HCT116 (cell line): ENCODE results near the gene FAM32A. TPM values are rescaled to one million over a fixed set of nuclear protein-coding genes. Genes with fewer than 3 reads are reported as not detected.

Experiments
- ATAC-seq: fragments of 200-7000 bp; cut with Tn5 transposase; 2 replicates; pipeline ENCODE4 v1.9.1; 2020; ENCODE audit warnings: mild to moderate bottlenecking, moderate library complexity
- BruUV-seq: library from RNA; stranded (reverse); fragments of 400-500 nt; replicated peaks from 2 replicates; lab custom pipeline; 2021; lab: Mats Ljungman, UMichigan
- CTCF ChIA-PET: fragments of 300-600 bp; sonication (Branson Sonifier 250); formaldehyde crosslinking; loops from one replicate; lab custom pipeline; 2021; ENCODE audit warnings: antibody characterized with exemption; lab: Charles Lee
- POLR2A ChIA-PET: fragments of 300-600, 350-600 bp; sonication (Branson Sonifier 250); formaldehyde crosslinking; loops from one replicate; lab custom pipeline; 2021; ENCODE audit warnings: antibody characterized with exemption; lab: Charles Lee
- RAD21 ChIA-PET, 2 experiments: fragments of 300-600 bp; sonication (Branson Sonifier 250); formaldehyde crosslinking; loops; one replicate each; lab custom pipeline; 2023; ENCODE audit warnings: low total read pairs in 2 of 2; ENCODE audit not compliant: uncharacterized antibody in 2 of 2, unreplicated experiment in 2 of 2, low non-redundant PET in 1 of 2; lab: Charles Lee
- DNase-seq: peaks from one replicate; pipeline ENCODE4 v3.0.0-alpha.2; 2010; ENCODE audit warnings: low read depth, low spot score
- H2AFZ ChIP-seq: fragments of 200-600 bp; shearing (Covaris generic), sonication (generic); 2 replicates; pipeline ENCODE4 v1.6.1; 2017; ENCODE audit warnings: low read depth, mixed run types, mixed read lengths, antibody characterized with exemption, low read length; ENCODE audit not compliant: poor library complexity, severe bottlenecking
- H3K27ac ChIP-seq: 2 replicates; pipeline ENCODE4 v1.5.1; 2012; ENCODE audit warnings: low read depth, low read length
- H3K27me3 ChIP-seq: fragments of 200-600 bp; sonication (generic); 2 replicates; pipeline ENCODE4 v1.6.1; 2016; ENCODE audit warnings: mixed run types, low read length, mixed read lengths; ENCODE audit not compliant: insufficient read depth
- H3K36me3 ChIP-seq, 2 experiments: fragments of 200-500 bp in 1 of 2; fragments of 200-600 bp in 1 of 2; sonication (Bioruptor generic) in 1 of 2; sonication (generic) in 1 of 2; 2 replicates each; pipeline versions ENCODE4 v1.5.1 to v1.6.1; 2014 to 2016; ENCODE audit warnings: low read length in 2 of 2, inconsistent platforms in 1 of 2, mixed read lengths in 1 of 2, mixed run types in 1 of 2; ENCODE audit not compliant: insufficient read depth in 2 of 2, control insufficient read depth in 1 of 2
- H3K4me1 ChIP-seq, 2 experiments: fragments of 200-600 bp in 1 of 2; sonication (generic) in 1 of 2; 2 replicates each; pipeline versions ENCODE4 v1.5.1 to v1.6.1; 2012 to 2017; ENCODE audit warnings: low read length in 2 of 2, inconsistent platforms in 1 of 2, mild to moderate bottlenecking in 1 of 2, mixed read lengths in 1 of 2, mixed run types in 1 of 2, moderate library complexity in 1 of 2; ENCODE audit not compliant: insufficient read depth in 2 of 2, control insufficient read depth in 1 of 2
- H3K4me2 ChIP-seq: fragments of 200-600 bp; sonication (generic); 2 replicates; pipeline ENCODE4 v1.6.1; 2017; ENCODE audit warnings: mixed run types, low read length, mixed read lengths
- H3K4me3 ChIP-seq, 2 experiments: fragments of 200-600 bp in 1 of 2; sonication (generic) in 1 of 2; replicated peaks in 1 of 2; 2 replicates each; pipeline ENCODE4 v1.5.1; 2011 to 2016; ENCODE audit warnings: low read length in 2 of 2, control low read depth in 1 of 2, low read depth in 1 of 2, mild to moderate bottlenecking in 1 of 2, mixed read lengths in 1 of 2, mixed run types in 1 of 2
- H3K79me2 ChIP-seq: fragments of 200-600 bp; sonication (generic); 2 replicates; pipeline ENCODE4 v1.6.1; 2017; ENCODE audit warnings: mild to moderate bottlenecking, mixed run types, low read length, moderate library complexity, mixed read lengths; ENCODE audit not compliant: insufficient read depth
- H3K9ac ChIP-seq: fragments of 200-600 bp; sonication (generic); 2 replicates; pipeline ENCODE4 v1.6.1; 2016; ENCODE audit warnings: low read length, mixed read lengths
- H3K9me2 ChIP-seq: fragments of 200-600 bp; sonication (generic), shearing (Covaris generic); 2 replicates; pipeline ENCODE4 v1.6.1; 2017; ENCODE audit warnings: mixed run types, mild to moderate bottlenecking, moderate library complexity; ENCODE audit not compliant: insufficient read depth
- H3K9me3 ChIP-seq, 2 experiments: fragments of 200-500 bp in 1 of 2; fragments of 200-600 bp in 1 of 2; sonication (Bioruptor generic) in 1 of 2; sonication (generic) in 1 of 2; 2 replicates each; pipeline ENCODE4 v1.6.1; 2014 to 2017; ENCODE audit warnings: low read length in 2 of 2, mixed read lengths in 2 of 2, inconsistent platforms in 1 of 2, low read depth in 1 of 2, mild to moderate bottlenecking in 1 of 2, mixed run types in 1 of 2, moderate library complexity in 1 of 2; ENCODE audit not compliant: control insufficient read depth in 1 of 2, insufficient read depth in 1 of 2
- H4K20me1 ChIP-seq: fragments of 200-600 bp; sonication (generic), shearing (Covaris generic); 2 replicates; pipeline ENCODE4 v1.6.1; 2017; ENCODE audit warnings: mixed run types, mild to moderate bottlenecking, moderate library complexity; ENCODE audit not compliant: insufficient read depth
- ATF3 ChIP-seq: IDR thresholded peaks from 2 replicates; pipeline ENCODE4 v1.6.1; 2012
- CBX3 ChIP-seq: IDR thresholded peaks from 2 replicates; pipeline ENCODE4 v1.6.1; 2012; ENCODE audit warnings: low read depth
- CEBPB ChIP-seq: IDR thresholded peaks from 2 replicates; pipeline ENCODE4 v1.6.1; 2012; ENCODE audit warnings: low read depth
- EGR1 ChIP-seq: IDR thresholded peaks from 2 replicates; pipeline ENCODE4 v1.6.1; 2012; ENCODE audit warnings: low read depth
- ELF1 ChIP-seq: IDR thresholded peaks from 2 replicates; pipeline ENCODE4 v1.6.1; 2012; ENCODE audit warnings: low read depth, borderline replicate concordance
- FOSL1 ChIP-seq: IDR thresholded peaks from 2 replicates; pipeline ENCODE4 v1.6.1; 2012; ENCODE audit warnings: low read depth
- JUND ChIP-seq: IDR thresholded peaks from 2 replicates; pipeline ENCODE4 v1.6.1; 2012
- MAX ChIP-seq: IDR thresholded peaks from 2 replicates; pipeline ENCODE4 v1.6.1; 2012
- POLR2AphosphoS5 ChIP-seq: IDR thresholded peaks from 2 replicates; pipeline ENCODE4 v1.6.1; 2011; ENCODE audit warnings: mild to moderate bottlenecking, low read depth, low read length, moderate library complexity
- RAD21 ChIP-seq: IDR thresholded peaks from 2 replicates; pipeline ENCODE4 v1.6.1; 2012; ENCODE audit warnings: low read depth, mild to moderate bottlenecking
- REST ChIP-seq: IDR thresholded peaks from 2 replicates; pipeline ENCODE4 v1.6.1; 2012; ENCODE audit warnings: low read depth
- SIN3A ChIP-seq: IDR thresholded peaks from 2 replicates; pipeline ENCODE4 v1.6.1; 2012; ENCODE audit warnings: low read depth
- SP1 ChIP-seq: IDR thresholded peaks from 2 replicates; pipeline ENCODE4 v1.6.1; 2012; ENCODE audit warnings: low read depth
- SRF ChIP-seq: IDR thresholded peaks from 2 replicates; pipeline ENCODE4 v1.6.1; 2012; ENCODE audit warnings: low read depth
- TCF7L2 ChIP-seq: IDR thresholded peaks from 2 replicates; pipeline ENCODE4 v1.7.0; 2011; ENCODE audit warnings: borderline replicate concordance, inconsistent platforms; ENCODE audit not compliant: insufficient read depth, insufficient read length; ENCODE audit errors: extremely low read depth
- YY1 ChIP-seq: IDR thresholded peaks from 2 replicates; pipeline ENCODE4 v1.6.1; 2011; ENCODE audit warnings: low read length, low read depth, moderate library complexity, mild to moderate bottlenecking; ENCODE audit not compliant: insufficient replicate concordance; ENCODE audit errors: extremely low read depth
- ZBTB33 ChIP-seq: IDR thresholded peaks from 2 replicates; pipeline ENCODE4 v1.6.1; 2011; ENCODE audit warnings: mild to moderate bottlenecking, low read length, moderate library complexity; ENCODE audit not compliant: insufficient replicate concordance; ENCODE audit errors: extremely low read depth
- ZNF274 ChIP-seq: fragments of 200-500 bp; sonication (Bioruptor generic); IDR thresholded peaks from 2 replicates; pipeline ENCODE4 v1.6.1; 2014; ENCODE audit warnings: mild to moderate bottlenecking, low read depth, low read length, inconsistent platforms
- intact Hi-C: fragments of 100-400 bp; cut with micrococcal nuclease; formaldehyde crosslinking; loops from 2 replicates; pipeline ENCODE4 v1.10.0; 2022
- total RNA-seq: library from RNA; stranded (reverse); gene quantifications from one replicate; pipeline ENCODE4 v1.2.1, GENCODE V29; 2021; ENCODE audit not compliant: unreplicated experiment
- TF ChIP-seq, protein P1 (sequence below), 3 experiments: fragments of 200-600 bp in 1 of 3; sonication (generic) in 1 of 3; IDR thresholded peaks in 2 of 3; conservative IDR thresholded peaks in 1 of 3; 2 replicates each; pipeline ENCODE4 v1.5.1; 2012 to 2017; ENCODE audit warnings: low read depth in 2 of 3, low read length in 2 of 3, antibody characterized with exemption in 1 of 3, borderline replicate concordance in 1 of 3, control low read depth in 1 of 3, mild to moderate bottlenecking in 1 of 3, mixed read lengths in 1 of 3, mixed run types in 1 of 3, moderate library complexity in 1 of 3; ENCODE audit not compliant: insufficient read depth in 1 of 3

Gene FAM32A
- total RNA-seq, 1 experiment from 2014 or later, result 61.3 TPM

GRCh38 chr19:16218851-16219250 is 33.6 kb downstream of the FAM32A start (continued):
- TF ChIP-seq POLR2AphosphoS5 (no peak), CBX3 (no peak)

DNA sequence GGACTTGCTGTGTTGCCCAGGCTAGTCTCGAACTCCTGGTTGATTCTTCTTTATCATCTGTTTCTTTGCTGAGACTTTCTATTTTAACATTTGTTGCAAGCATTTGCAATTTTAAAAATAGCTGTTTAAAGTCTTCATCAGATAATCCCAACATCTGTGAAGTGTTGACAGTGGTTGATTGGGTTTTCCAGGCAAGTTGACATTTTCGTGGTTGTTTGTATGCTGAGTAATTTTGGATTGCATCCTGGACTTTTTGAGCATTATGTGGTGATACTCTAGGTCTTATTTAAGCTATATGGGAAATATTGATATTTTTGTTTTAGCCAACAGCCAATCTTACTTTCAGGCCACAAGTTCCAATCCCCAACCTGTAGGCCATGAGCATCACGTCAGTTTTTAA is 37.6 kb downstream of the FAM32A start:
- H3K4me1 ChIP-seq, result no peaks in the 10 kb centered on the region
- no peaks in the 10 kb centered on the region for H3K27me3 ChIP-seq
- H3K36me3 ChIP-seq, result peaks cover 0 to 26% of the 10 kb centered on the region in 2 experiments; a peak in 3 of 4 replicates
- H3K79me2 ChIP-seq, result no peaks in the 10 kb centered on the region
- H3K27ac ChIP-seq, result no peak overlapping the region
- no peak overlapping the region for H3K4me3 ChIP-seq
- CTCF ChIA-PET, result no interaction called here
- POLR2A ChIA-PET, result no interaction called here
- TF ChIP-seq, protein P1, sequence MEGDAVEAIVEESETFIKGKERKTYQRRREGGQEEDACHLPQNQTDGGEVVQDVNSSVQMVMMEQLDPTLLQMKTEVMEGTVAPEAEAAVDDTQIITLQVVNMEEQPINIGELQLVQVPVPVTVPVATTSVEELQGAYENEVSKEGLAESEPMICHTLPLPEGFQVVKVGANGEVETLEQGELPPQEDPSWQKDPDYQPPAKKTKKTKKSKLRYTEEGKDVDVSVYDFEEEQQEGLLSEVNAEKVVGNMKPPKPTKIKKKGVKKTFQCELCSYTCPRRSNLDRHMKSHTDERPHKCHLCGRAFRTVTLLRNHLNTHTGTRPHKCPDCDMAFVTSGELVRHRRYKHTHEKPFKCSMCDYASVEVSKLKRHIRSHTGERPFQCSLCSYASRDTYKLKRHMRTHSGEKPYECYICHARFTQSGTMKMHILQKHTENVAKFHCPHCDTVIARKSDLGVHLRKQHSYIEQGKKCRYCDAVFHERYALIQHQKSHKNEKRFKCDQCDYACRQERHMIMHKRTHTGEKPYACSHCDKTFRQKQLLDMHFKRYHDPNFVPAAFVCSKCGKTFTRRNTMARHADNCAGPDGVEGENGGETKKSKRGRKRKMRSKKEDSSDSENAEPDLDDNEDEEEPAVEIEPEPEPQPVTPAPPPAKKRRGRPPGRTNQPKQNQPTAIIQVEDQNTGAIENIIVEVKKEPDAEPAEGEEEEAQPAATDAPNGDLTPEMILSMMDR (IDR thresholded peaks at IDR 0.05 in 2 of 3, conservative IDR thresholded peaks at IDR 0.05 in 1 of 3; ENCODE audit: borderline replicate concordance in 1 of 3, insufficient read depth in 1 of 3, low read depth in 2 of 3, low read length in 2 of 3), result no peak
- TF ChIP-seq EGR1, result no peak
- TF ChIP-seq ZBTB33, result no peak
- TF ChIP-seq RAD21, result no peak
- TF ChIP-seq TCF7L2, result no peak
- no peak for TF ChIP-seq POLR2AphosphoS5
- no peak for TF ChIP-seq SP1
- TF ChIP-seq SRF, result no peak
- no peak for TF ChIP-seq ZNF274
- no peak for TF ChIP-seq JUND
- no peak for TF ChIP-seq ATF3
- TF ChIP-seq MAX, result no peak
- TF ChIP-seq YY1, result no peak
- no peak for TF ChIP-seq SIN3A
- no peak for TF ChIP-seq CEBPB
- no peak for TF ChIP-seq FOSL1
- no peak for TF ChIP-seq REST
- TF ChIP-seq ELF1, result no peak
- DNase-seq (no peak), ATAC-seq (no peak)
- no peaks in the 10 kb centered on the region for H3K9me2 ChIP-seq
- RAD21 ChIA-PET, result no interaction called here
- intact Hi-C loops, result no loop called here
- H3K4me2 ChIP-seq, result no peak overlapping the region
- no TSS peak for BruUV-seq
- H2AFZ ChIP-seq, result no peak overlapping the region
- H3K9me3 ChIP-seq, result peaks cover 14 to 25% of the 10 kb centered on the region in 2 experiments; a peak in 3 of 4 replicates
- H4K20me1 ChIP-seq, result no peaks in the 10 kb centered on the region
- H3K9ac ChIP-seq, result no peak overlapping the region
